ENCODE data around the gene RTBDN.
"Not testable (repeated sequence)": the region's sequence is repeated elsewhere in the genome, so short reads cannot be mapped to it uniquely, and the experiment has no call there.

RTBDN gene

DNA sequence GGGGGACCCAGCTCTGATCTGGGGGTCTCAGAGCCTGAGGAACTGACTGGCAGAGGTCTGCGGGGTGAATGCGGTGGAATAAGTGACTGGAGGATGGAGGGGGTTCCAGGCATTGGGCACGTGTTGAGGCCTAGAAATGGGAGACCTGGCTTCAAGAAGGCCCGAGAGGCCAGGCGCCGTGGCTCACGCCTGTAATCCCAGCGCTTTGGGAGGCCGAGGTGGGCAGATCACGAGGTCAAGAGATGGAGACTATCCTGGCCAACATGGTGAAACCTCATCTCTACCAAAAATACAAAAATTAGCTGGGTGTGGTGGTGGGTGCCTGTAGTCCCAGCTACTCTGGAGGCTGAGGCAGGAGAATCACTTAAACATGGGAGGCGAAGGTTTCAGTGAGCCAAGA is 16.6 kb downstream of the RTBDN start:
- DNase-seq (ENCODE audit: low spot score) = not testable (repeated sequence)

DNA sequence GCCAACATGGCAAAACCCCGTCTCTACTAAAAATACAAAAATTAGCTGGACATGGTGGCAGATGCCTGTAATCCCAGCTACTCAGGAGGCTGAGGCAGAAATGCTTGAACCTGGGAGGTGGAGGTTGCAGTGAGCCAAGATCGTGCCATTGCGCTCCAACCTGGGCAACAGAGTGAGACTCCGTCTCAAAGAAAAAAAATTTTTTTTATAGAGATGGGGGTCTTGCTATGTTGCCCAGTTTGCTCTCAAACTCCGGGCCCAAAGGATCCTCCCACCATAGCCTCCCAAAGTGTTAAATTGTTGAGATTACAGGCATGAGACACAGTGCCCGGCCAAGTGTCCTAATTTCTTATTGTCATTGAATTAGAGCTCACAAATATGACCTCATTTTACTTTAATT is 17.2 kb downstream of the RTBDN start:
- not testable (repeated sequence) for DNase-seq (ENCODE audit: low spot score)

DNA sequence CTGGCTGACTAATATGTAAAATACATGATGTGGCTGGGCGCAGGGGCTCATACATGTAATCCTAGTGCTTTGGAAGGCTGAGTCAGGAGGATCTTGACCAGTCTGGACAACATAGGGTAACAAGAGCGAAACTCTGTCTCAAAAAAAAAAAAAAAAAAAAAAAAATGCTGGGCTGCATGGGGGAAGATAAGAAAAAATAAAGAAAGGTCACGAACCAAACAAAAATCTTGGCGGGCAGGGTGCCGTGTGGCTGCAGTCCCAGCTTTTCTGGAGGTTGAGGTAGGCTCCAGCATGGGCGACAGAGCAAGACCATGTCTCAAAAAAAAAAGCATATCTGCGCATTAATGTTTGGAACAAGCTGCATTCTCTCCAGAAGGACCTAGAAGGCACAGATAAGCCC is 19.3 kb downstream of the RTBDN start:
- DNase-seq (ENCODE audit: low spot score) = no peak

DNA sequence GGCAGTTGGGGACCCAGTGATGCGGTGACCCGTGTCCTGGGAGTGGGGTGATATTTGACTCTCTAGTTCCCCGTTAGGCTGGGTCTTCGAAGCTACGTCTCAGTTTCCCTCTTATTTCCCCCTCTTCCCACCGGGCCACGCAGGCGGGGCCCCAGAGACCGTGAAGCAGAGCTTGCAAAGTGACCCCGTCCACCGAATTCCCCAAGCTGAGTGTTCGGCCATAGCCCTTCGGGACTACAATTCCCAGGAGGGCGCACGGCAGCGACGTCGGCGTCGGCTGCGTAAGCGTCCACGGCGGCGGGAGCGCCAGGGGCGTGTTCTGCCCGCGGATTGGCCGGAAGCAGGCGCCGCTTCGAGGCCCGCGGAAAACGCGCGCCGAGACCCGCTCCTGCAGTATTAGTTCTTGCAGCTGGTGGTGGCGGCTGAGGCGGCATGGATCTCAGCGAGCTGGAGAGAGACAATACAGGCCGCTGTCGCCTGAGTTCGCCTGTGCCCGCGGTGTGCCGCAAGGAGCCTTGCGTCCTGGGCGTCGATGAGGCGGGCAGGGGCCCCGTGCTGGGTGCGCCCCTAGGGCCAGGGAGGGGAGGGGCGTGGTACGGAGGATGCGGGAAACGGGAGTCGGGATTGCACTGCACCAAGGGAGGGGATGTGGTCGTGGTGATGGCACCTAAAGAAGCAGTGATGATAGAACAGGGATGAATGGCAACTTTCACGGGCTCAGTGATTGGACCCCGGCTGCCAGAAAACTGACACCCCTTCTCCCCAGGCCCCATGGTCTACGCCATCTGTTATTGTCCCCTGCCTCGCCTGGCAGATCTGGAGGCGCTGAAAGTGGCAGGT is 27.9 kb downstream of the RTBDN start, which contains the start of gene RNASEH2A:
Gene RNASEH2A (plus strand): TSS at position 343 of the 840 bp plus-strand sequence. CDS start 90 bp downstream, at position 433.
- DNase-seq (ENCODE audit: low spot score) = peak; percentile 97

DNA sequence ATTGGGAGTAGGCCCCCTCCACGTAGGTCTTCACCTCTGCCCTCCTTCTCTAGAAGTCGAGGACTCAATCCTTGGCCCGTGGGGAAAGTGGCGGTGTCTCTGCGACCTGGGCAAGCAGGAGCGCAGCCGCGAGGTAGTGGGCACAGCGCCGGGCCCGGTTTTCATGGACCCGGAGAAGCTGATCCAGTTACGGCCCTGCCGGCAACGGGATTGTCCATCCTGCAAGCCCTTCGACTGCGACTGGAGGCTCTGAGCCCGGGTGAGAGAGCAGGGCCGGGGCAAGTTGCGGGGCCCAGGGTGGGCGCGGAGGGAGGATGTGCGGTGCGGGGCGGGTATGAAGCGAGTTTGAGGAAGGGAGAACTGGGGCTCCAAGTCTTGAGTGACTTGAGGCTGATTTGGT is 30.3 kb downstream of the RTBDN start:
- no peak for DNase-seq (ENCODE audit: low spot score)

DNA sequence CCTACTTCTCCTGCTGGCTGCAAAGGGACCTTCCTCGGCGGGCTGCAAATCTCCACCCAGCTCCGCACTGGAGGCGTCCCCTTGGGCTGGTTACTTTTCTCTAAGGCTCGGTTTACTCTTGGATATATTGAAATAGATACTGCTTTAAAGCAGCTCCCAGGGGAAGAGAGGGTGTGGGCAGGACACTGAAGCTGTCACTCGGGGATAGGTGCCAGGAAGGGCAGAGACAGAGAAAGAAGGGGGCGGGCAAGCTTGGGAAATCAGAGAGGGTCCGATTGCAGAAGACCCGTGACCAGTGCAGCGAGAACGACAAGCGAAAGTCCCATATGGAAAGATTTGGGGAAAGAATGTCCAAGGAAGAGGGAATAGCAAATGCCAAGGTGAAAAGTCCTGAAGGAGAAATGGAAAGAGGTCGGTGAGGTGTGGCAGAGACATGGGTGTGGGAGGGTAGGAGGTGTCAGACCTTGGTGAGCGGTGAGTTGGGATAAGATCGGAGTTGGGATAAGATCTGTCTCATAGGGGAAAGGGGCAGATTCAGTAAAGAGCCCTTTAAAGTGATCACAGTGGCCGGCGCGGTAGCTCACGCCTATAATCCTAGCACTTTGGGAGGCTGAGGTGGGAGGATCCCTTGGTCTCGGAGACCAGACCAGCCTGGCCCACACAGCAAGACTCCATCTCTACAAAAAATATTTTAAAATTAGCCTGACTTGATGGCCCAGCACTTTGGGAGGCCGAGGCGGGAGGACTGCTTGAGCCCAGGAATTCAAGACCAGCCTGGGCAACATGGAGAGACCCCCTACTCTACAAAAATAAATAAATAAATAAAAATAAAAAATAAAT is 31.9 kb downstream of the RTBDN start:
- DNase-seq (ENCODE audit: low spot score) = peak; percentile 45

DNA sequence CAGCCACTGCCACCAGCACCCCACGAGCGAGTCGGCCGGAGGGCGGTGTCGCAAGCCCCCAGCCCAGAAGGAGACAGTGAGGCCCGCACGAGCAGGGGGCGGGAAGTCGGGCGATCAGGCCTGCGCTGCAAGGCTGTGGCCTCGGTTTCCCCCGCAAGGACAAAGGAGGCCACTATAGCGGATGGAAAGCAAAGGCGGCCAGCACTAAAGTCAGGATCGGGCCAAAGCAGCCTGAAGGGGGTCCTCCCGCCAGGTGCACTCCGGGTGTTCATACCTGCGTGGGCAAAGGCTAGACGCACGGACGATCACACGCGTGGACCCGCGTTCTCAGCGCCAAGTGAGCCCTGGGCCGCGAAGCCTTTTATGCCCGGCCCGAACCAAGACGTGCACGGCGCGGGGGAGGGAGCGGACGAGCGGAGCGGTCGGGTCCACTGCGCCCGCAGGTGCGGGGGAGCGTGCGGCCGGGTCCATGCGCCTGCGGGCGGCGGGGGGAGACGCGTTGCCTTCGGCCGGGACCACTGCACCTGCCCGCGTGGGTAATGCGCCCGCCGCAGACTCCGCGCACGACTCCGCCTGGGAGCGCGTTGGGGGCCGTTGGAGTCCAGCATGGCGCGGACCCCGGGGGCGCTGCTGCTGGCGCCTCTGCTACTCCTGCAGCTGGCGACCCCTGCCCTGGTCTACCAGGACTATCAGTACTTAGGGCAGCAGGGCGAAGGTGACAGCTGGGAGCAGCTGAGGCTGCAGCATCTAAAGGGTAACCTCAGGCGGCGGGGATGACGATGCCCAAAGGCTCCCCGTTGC is 32.7 kb downstream of the RTBDN start, which contains the start of the genes PRDX2 and THSD8:
Gene PRDX2 (minus strand): TSS at position 335 of the 801 bp plus-strand sequence. CDS start 539 bp downstream, outside the sequence.
Gene THSD8 (plus strand): TSS at position 604 of the 801 bp plus-strand sequence. CDS start 3 bp downstream, at position 607.
- peak; percentile 89 for DNase-seq (ENCODE audit: low spot score)

DNA sequence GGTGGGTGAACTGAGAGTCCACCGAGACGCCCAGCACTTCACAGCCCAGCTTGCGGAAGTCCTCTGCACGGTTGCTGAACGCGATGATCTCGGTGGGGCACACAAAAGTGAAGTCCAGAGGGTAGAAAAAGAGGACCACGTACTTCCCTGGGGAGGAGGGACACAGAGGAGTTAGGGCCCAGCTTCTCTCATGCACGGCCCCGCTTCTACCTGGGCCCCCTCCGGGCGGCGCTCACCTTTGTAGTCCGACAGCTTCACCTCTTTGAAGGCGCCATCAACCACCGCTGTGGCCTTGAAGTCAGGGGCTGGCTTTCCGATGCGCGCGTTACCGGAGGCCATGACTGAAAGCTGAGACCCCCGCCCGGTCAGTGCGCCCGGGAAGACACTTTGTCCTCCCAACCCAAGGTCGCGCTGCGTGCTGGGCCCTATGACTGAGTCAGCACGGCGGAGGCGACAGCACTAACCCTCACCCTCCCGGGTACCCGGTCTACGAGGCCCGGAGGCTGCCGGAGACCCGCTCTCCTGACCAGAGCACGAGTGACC is 33.4 kb downstream of the RTBDN start:
- DNase-seq (ENCODE audit: low spot score) = peak; percentile 30

DNA sequence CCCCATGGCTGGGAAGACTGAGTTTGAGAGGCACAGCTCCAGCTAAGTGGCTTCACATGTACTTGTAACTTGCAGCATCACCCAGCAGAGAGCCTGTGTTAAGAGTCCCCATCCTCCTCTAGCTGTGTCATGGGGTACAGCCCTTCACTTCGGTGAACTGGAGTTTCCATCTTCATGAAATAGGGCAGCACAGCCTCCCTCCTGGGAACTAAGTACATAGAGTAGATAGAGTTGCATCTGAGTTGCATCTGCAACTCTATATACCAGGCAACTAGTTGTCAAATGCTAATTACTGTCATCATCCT is 34.0 kb downstream of the RTBDN start:
- no peak for DNase-seq (ENCODE audit: low spot score)

DNA sequence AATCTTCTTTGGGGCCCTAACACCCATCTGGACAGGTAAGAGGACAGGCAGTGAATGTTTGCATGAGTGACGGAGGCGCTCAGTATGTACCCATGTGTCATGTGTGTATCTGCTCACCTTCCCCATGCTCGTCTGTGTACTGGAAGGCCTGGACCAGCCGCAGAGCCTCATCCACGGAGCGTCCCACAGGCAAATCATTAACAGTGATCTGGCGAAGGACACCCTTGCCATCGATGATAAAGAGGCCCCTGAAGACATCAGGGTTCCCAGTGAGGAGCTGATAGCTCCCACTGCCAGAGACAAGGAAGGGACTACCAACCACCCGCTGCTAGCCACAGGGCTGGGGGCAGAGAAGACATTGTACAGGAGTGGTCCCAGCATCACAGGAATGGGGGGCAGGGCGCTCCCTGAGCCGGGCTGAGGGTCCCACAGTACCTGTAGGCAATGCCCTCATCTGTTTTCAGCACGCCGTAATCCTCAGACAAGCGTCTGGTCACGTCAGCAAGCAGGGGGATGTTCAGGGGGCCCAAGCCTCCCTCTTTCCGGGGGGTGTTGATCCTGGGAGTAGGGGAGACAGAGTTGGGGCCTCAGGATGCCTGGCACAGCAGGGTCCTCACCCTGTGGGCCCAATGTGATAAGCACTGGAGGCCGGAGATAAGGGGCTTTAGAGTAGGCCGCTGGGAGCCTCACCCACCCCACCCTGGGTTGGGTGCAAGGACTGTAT is 34.5 kb downstream of the RTBDN start:
- no peak for DNase-seq (ENCODE audit: low spot score)

DNA sequence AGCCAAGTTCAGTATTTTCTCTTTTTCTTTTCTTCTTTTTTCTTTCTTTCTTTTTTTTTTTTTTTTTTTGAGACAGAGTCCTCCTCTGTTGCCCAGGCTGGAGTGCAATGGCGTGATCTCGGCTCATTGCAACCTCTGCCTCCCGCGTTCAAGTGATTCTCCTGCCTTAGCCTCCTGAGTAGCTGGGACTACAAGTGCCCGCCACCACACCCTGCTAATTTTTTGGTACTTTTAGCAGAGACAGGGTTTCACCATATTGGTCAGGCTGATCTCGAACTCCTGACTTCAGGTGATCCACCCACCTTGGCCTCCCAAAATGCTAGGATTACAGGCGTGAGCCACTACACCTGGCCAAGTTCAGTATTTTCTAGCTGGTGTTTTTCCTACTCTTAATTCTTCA is 36.8 kb downstream of the RTBDN start:
- DNase-seq (ENCODE audit: low spot score) = not testable (repeated sequence)

DNA sequence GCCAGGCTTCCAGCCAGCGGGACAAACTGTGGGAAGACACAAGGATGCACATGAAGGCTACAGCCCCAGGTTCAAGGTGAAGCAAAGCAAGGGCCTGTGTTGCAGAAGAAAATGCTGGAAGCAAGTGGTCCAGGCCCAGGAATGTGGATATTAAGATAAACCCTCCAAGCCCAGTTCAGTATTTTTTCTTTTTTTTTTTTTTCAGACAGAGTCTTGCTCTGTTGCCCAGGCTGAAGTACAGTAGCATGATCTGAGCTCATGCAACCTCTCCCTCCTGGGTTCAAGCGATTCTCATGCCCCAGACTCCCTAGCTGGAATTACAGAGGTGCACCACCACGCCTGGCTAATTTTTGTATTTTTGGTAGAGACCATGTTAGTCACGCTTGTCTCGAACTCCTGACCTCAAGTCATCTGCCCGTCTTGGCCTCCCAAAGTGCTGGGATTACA is 37.2 kb downstream of the RTBDN start:
- DNase-seq (ENCODE audit: low spot score) = no peak

DNA sequence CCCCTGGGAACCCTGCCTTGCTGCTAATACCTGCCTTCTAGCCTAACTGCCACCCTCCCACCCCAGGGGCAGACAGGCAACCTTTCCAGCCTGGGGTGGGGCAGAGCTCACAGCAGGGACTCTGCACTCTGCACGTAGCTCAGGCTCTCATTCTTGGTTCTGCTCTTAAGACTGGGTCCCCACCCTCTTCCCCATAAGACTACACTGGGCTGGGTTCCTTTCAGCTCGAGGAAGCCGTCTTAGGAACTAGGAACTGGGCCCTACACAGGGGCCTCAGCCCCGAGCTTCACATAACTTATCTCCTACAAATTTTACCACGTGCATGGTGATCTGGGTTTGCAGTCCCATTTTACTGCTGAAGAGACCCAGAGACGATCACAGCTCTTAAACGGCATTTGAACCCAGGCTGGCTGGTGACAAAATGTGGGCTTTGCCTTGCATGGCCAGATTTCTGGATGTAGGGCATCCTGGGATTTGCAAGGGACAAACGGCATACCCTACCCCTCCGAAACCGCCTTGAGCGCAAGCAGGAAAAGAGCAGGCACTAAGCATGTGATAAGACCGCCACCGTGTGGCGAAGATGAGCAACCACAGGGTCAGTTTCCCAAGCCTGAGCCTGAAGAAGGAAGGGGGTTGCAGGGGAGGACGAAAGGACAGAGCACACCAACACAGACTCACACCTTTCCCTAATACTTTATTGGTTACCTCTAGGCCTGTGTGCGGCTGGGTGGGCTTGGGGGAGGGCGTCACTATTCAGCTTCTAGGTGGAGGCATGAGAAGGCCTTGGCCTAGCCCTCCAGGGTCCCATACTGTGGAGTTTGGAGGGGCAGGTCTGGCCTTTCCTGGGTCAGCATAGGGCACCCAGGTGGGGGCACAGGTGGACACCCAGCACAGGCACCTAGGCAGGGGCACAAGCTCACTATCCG is 38.0 kb downstream of the RTBDN start:
- DNase-seq (ENCODE audit: low spot score) = peak; percentile 76

DNA sequence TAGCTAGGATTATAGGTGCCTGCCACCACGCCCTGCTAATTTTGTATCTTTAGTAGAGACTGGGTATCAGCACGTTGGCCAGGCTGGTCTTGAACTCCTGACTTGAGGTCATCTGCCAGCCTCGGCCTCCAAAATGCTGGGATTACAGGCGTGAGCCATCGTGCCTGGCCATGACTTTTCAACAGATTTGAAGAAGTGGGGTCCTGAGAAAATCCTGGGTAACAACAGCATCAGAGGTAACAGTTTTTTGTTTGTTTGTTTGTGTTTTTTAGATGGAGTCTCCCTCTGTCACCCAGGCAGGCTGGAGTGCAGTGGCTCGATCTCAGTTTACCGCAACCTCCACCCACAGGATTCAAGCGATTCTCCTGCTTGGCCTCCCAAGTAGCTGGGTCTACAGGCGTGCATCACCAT is 39.4 kb downstream of the RTBDN start:
- DNase-seq (ENCODE audit: low spot score) = no peak

DNA sequence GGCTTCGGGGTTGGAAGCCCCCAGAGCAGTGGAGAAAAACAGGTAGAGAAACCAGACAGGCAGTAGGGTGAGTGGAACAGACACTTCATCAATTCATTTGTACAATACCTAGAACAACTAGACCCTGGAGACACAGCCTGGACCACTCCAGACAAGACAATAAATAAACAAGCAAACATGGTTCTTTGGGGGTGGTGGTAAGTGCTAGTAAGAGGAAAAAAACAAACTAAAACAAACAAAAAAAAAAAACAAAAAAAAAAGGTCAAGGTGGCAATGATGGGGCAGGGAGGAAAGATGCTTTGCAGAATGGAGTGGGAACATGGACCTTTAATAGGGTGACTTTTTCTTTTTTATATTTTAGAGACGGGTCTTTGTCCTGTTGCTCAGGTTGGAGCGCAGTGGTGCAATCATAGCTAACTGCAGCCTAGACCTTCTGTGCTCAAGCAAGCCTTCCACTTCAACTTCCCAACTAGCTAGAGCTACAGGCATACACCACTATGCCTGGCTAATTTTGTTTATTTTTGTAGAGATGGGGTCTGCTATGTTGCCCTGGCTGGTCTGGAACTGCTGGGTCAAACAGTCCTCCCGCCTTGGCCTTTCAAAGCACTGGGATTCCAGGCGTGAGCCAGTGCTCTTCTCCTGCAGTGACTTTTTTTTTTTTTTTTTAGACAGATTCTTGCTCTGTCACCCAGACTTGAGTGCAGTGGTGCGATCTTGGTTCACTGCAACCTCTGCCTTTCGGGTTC is 40.0 kb downstream of the RTBDN start:
- no peak for DNase-seq (ENCODE audit: low spot score)

DNA sequence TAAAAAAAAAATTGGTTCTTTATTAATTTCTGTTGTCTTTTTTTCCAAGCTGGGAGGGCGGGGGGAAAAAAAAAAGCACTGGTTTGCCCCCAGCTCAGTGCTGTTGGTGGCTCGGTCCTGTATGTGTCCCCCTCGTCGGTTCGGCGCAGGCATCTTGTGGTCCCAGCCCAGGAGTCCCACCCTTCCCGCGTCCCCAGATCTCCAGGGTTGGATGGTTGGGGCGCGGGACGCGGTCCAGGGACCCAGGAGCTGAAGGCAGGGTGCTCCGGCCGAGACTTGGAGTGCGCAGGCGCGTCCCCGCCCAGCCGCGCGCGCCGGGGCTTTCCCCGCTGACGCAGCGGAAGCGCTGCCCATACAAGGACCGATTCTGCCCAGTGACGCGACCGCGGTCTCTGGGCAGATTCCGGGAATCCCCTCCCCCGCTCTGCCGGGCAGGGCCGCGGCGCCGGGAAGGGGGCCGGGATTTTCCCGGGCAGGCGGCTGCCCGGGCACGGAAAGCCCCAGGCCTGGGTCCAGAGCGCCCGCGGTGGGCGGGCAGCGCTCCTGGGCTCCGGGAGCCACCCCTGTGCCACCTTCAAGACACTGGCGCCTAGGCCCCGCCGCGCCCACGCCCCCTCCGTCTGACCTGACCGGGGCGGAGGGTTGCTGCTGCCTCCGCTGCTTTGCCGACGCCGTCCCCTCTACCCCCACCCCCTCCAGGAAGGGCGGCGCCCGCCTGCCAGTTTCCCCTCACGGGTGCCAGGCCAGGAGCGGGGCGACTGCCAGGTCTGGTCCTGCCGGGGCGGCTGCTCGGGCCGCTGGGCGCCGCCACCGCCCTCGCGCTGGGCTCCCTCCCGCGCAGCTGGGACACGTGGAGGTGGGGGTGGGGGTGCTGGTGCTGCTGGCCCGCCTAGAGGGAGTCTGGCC is 40.8 kb downstream of the RTBDN start:
- peak; percentile 96 for DNase-seq (ENCODE audit: low spot score)

DNA sequence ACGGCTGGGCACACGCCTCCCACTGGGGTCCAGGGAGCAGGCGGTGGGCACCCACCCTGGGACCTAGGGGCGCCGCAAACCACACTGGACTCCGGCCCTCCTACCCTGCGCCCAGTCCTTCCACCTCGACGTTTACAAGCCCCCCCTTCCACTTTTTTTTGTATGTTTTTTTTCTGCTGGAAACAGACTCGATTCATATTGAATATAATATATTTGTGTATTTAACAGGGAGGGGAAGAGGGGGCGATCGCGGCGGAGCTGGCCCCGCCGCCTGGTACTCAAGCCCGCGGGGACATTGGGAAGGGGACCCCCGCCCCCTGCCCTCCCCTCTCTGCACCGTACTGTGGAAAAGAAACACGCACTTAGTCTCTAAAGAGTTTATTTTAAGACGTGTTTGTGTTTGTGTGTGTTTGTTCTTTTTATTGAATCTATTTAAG is 41.5 kb downstream of the RTBDN start:
- DNase-seq (ENCODE audit: low spot score) = no peak

All from GM03348 (cell line).